ENCODE data around the gene NOL3. TPM values are rescaled to one million over a fixed set of nuclear protein-coding genes. Genes with fewer than 3 reads are reported as not detected.
A peak's percentile ranks its signal among the peaks of the same experiment; 100 is the strongest.

NOL3 gene
- total and polyA plus RNA-seq, 4 donors, result 25.3 to 51.9 (median 41.2) TPM

GRCh38 chr16:67179421-67180080 lies 9.2 kb downstream of the NOL3 start:
- H3K9me3 ChIP-seq (ENCODE audit: control insufficient read depth in 4 of 4, insufficient read depth in 3 of 4, low read length in 3 of 4), result no peaks in the 10 kb centered on the region
- 89 to 92% methylated on average over 13 of the region's 13 CpGs for WGBS, 2 donors
- H3K4me1 ChIP-seq (ENCODE audit: control insufficient read depth in 5 of 5, insufficient read depth in 5 of 5, low read length in 5 of 5), result peaks cover 0 to 57% (median 19%) of the 10 kb centered on the region in 5 donors
- ATAC-seq (ENCODE audit: insufficient read depth, low FRiP score) (no peak), DNase-seq (no peak)
- H3K27me3 ChIP-seq (ENCODE audit: control insufficient read depth in 3 of 3, insufficient read depth in 3 of 3, low read length in 2 of 3), result no peaks in the 10 kb centered on the region
- no peak overlapping the region for H3K4me3 ChIP-seq
- peaks cover 0 to 1% (median 0%) of the 10 kb centered on the region in 4 donors for H3K36me3 ChIP-seq (ENCODE audit: control insufficient read depth in 4 of 4, insufficient read depth in 4 of 4, low read length in 4 of 4)
- H3K27ac ChIP-seq (ENCODE audit: low read depth in 1 of 2, low read length in 1 of 2), result no peak overlapping the region
- TF ChIP-seq CTCF (IDR thresholded peaks at IDR 0.05; ENCODE audit: control extremely low read depth, extremely low read depth), result no peak
- no peak overlapping the region for H3K9ac ChIP-seq (ENCODE audit: insufficient read depth in 1 of 2, low read length in 2 of 2)

GRCh38 chr16:67180166-67180565 lies 9.8 kb downstream of the NOL3 start:
- Histone ChIP-seq H3K27ac (ENCODE audit: low read depth in 1 of 2, low read length in 1 of 2) (no peak overlapping the region), H3K4me3 (no peak overlapping the region), H3K36me3 (ENCODE audit: control insufficient read depth in 4 of 4, insufficient read depth in 4 of 4, low read length in 4 of 4) (peaks cover 0 to 1% (median 0%) of the 10 kb centered on the region in 4 donors), H3K9me3 (ENCODE audit: control insufficient read depth in 4 of 4, insufficient read depth in 3 of 4, low read length in 3 of 4) (no peaks in the 10 kb centered on the region), H3K4me1 (ENCODE audit: control insufficient read depth in 5 of 5, insufficient read depth in 5 of 5, low read length in 5 of 5) (peaks cover 0 to 57% (median 19%) of the 10 kb centered on the region in 5 donors), H3K9ac (ENCODE audit: insufficient read depth in 1 of 2, low read length in 2 of 2) (no peak overlapping the region), H3K27me3 (ENCODE audit: control insufficient read depth in 3 of 3, insufficient read depth in 3 of 3, low read length in 2 of 3) (no peaks in the 10 kb centered on the region)
- 93 to 95% methylated on average over 16 of the region's 16 CpGs for WGBS, 2 donors
- DNase-seq (no peak), ATAC-seq (ENCODE audit: insufficient read depth, low FRiP score) (no peak)
- TF ChIP-seq CTCF (IDR thresholded peaks at IDR 0.05; ENCODE audit: control extremely low read depth, extremely low read depth), result no peak

GRCh38 chr16:67181346-67181745 lies 11.0 kb downstream of the NOL3 start:
- Histone ChIP-seq H3K9me3 (ENCODE audit: control insufficient read depth in 4 of 4, insufficient read depth in 3 of 4, low read length in 3 of 4) (no peaks in the 10 kb centered on the region), H3K27ac (ENCODE audit: low read depth in 1 of 2, low read length in 1 of 2) (peak overlapping the region in 1 of 2 donors; percentile 20), H3K36me3 (ENCODE audit: control insufficient read depth in 4 of 4, insufficient read depth in 4 of 4, low read length in 4 of 4) (peaks cover 0 to 1% (median 0%) of the 10 kb centered on the region in 4 donors), H3K27me3 (ENCODE audit: control insufficient read depth in 3 of 3, insufficient read depth in 3 of 3, low read length in 2 of 3) (no peaks in the 10 kb centered on the region), H3K9ac (ENCODE audit: insufficient read depth in 1 of 2, low read length in 2 of 2) (no peak overlapping the region), H3K4me1 (ENCODE audit: control insufficient read depth in 5 of 5, insufficient read depth in 5 of 5, low read length in 5 of 5) (peaks cover 0 to 57% (median 14%) of the 10 kb centered on the region in 5 donors), H3K4me3 (no peak overlapping the region)
- TF ChIP-seq CTCF (IDR thresholded peaks at IDR 0.05; ENCODE audit: control extremely low read depth, extremely low read depth), result no peak
- DNase-seq (peak in 1 of 3 donors; percentile 39), ATAC-seq (ENCODE audit: insufficient read depth, low FRiP score) (no peak)
- WGBS, 2 donors, result 68 to 81% methylated on average over 2 of the region's 2 CpGs

Data from lung (tissue), 12 donors.